Measurements from ENCODE around the gene UGT1A10. TPM values are rescaled to one million over a fixed set of nuclear protein-coding genes. Genes with fewer than 3 reads are reported as not detected.

Gene UGT1A10
- total RNA-seq, 1 experiment from 2014 or later: 1.0 TPM

DNA sequence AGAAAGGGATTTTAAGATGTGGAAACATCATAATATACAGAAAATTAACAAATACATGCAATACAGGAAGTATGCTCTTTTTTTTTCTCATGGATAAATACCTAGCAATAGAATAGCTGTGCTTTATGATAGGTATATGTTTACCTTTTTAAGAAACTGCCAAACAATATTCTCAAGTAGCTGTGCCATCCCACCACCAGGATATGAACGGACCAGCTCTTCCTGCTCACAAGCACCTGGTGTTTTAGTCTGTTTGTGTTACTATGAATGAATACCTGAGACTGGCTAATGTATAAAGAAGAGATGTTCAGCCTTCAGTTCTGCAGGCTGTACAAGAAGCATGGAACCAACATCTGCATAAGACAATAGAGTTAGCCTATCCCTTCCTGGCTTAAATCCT is 38.7 kb upstream of the UGT1A10 start:
- H3K27ac Mint-ChIP-seq (ENCODE audit: unreplicated experiment): no peak overlapping the region
- Histone ChIP-seq H3K4me1 (no peaks in the 10 kb centered on the region), H3K36me3 (ENCODE audit: control insufficient read depth, insufficient read depth, low read length) (no peaks in the 10 kb centered on the region), H3K4me3 (ENCODE audit: low read depth, low read length) (no peak overlapping the region), H3K27me3 (replicated peaks; ENCODE audit: control insufficient read depth, insufficient read depth, low read length) (no peaks in the 10 kb centered on the region), H3K9me3 (no peaks in the 10 kb centered on the region)
- H3K36me3 Mint-ChIP-seq (ENCODE audit: insufficient read depth, unreplicated experiment): no peaks in the 10 kb centered on the region
- no TSS peak for BruUV-seq (replicated peaks)
- ChIA-PET POLR2A (no interaction called here), CTCF (no interaction called here)
- peaks cover 13% of the 10 kb centered on the region for H3K9me3 Mint-ChIP-seq (ENCODE audit: unreplicated experiment)
- DNase-seq: no peak
- H3K4me3 Mint-ChIP-seq (ENCODE audit: unreplicated experiment): no peak overlapping the region
- intact Hi-C loops (cut with micrococcal nuclease; ENCODE audit: unreplicated experiment): no loop called here
- TF ChIP-seq, protein P1, sequence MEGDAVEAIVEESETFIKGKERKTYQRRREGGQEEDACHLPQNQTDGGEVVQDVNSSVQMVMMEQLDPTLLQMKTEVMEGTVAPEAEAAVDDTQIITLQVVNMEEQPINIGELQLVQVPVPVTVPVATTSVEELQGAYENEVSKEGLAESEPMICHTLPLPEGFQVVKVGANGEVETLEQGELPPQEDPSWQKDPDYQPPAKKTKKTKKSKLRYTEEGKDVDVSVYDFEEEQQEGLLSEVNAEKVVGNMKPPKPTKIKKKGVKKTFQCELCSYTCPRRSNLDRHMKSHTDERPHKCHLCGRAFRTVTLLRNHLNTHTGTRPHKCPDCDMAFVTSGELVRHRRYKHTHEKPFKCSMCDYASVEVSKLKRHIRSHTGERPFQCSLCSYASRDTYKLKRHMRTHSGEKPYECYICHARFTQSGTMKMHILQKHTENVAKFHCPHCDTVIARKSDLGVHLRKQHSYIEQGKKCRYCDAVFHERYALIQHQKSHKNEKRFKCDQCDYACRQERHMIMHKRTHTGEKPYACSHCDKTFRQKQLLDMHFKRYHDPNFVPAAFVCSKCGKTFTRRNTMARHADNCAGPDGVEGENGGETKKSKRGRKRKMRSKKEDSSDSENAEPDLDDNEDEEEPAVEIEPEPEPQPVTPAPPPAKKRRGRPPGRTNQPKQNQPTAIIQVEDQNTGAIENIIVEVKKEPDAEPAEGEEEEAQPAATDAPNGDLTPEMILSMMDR (IDR thresholded peaks at IDR 0.05; ENCODE audit: insufficient read depth in 1 of 2, low read depth in 1 of 2, low read length in 1 of 2, severe bottlenecking in 1 of 2, unreplicated experiment in 1 of 2): no peak
- no peaks in the 10 kb centered on the region for H3K27me3 Mint-ChIP-seq (ENCODE audit: insufficient read depth, unreplicated experiment)
- no peaks in the 10 kb centered on the region for H3K4me1 Mint-ChIP-seq (ENCODE audit: low read depth, unreplicated experiment)

DNA sequence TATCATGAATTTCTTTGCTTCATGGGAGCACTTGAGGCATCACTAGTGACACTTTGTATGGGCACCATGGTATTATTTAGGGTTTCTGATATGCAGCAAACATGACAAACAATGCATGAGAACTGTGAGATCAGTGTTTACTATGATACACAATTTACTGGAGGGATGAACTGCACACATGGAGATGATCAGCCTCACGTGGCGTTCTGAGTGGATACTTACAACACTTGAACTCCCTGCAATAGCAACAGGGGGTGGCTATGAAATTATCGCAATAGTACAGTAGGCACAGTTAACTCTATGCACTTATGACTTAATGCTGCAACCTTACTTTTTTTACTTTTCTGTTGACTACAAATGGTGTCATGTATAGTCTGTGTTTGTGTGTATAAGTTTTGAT is 37.3 kb upstream of the UGT1A10 start:
- Mint-ChIP-seq H3K36me3 (ENCODE audit: insufficient read depth, unreplicated experiment) (no peaks in the 10 kb centered on the region), H3K27ac (ENCODE audit: unreplicated experiment) (no peak overlapping the region), H3K4me1 (ENCODE audit: low read depth, unreplicated experiment) (no peaks in the 10 kb centered on the region), H3K4me3 (ENCODE audit: unreplicated experiment) (no peak overlapping the region), H3K27me3 (ENCODE audit: insufficient read depth, unreplicated experiment) (no peaks in the 10 kb centered on the region), H3K9me3 (ENCODE audit: unreplicated experiment) (peaks cover 8% of the 10 kb centered on the region)
- H3K27me3 ChIP-seq (replicated peaks; ENCODE audit: control insufficient read depth, insufficient read depth, low read length): no peaks in the 10 kb centered on the region
- ChIA-PET CTCF (no interaction called here), POLR2A (no interaction called here)
- H3K4me3 ChIP-seq (ENCODE audit: low read depth, low read length): no peak overlapping the region
- no peaks in the 10 kb centered on the region for H3K4me1 ChIP-seq
- no peaks in the 10 kb centered on the region for H3K9me3 ChIP-seq
- TF ChIP-seq, protein P1 (IDR thresholded peaks at IDR 0.05; ENCODE audit: insufficient read depth in 1 of 2, low read depth in 1 of 2, low read length in 1 of 2, severe bottlenecking in 1 of 2, unreplicated experiment in 1 of 2): no peak
- no peak for DNase-seq
- intact Hi-C loops (cut with micrococcal nuclease; ENCODE audit: unreplicated experiment): no loop called here
- BruUV-seq (replicated peaks): no TSS peak
- no peaks in the 10 kb centered on the region for H3K36me3 ChIP-seq (ENCODE audit: control insufficient read depth, insufficient read depth, low read length)

DNA sequence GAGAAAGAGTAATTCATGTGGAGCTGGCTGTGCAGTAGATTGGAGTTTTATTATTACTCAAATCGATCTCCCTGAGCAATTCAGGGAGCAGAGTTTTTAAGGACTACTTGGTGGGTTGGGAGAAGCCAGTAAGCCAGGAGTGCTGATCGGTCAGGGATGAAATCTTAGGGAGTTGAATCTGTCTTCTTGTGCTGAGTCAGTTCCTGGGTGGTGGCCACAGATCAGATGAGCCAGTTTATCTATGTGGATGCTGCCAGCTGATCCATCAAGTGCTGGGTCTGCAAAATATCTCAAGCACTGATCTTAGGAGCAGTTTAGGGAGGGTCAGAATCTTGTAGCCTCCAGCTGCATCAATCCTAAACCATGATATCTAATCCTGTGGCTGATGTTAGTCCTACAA is 35.9 kb upstream of the UGT1A10 start:
- no peaks in the 10 kb centered on the region for H3K27me3 ChIP-seq (replicated peaks; ENCODE audit: control insufficient read depth, insufficient read depth, low read length)
- Mint-ChIP-seq H3K4me1 (ENCODE audit: low read depth, unreplicated experiment) (no peaks in the 10 kb centered on the region), H3K36me3 (ENCODE audit: insufficient read depth, unreplicated experiment) (no peaks in the 10 kb centered on the region), H3K27me3 (ENCODE audit: insufficient read depth, unreplicated experiment) (no peaks in the 10 kb centered on the region), H3K4me3 (ENCODE audit: unreplicated experiment) (no peak overlapping the region), H3K27ac (ENCODE audit: unreplicated experiment) (no peak overlapping the region), H3K9me3 (ENCODE audit: unreplicated experiment) (no peaks in the 10 kb centered on the region)
- TF ChIP-seq, protein P1 (IDR thresholded peaks at IDR 0.05; ENCODE audit: insufficient read depth in 1 of 2, low read depth in 1 of 2, low read length in 1 of 2, severe bottlenecking in 1 of 2, unreplicated experiment in 1 of 2): no peak
- no peaks in the 10 kb centered on the region for H3K9me3 ChIP-seq
- intact Hi-C loops (cut with micrococcal nuclease; ENCODE audit: unreplicated experiment): no loop called here
- BruUV-seq (replicated peaks): no TSS peak
- no peak overlapping the region for H3K4me3 ChIP-seq (ENCODE audit: low read depth, low read length)
- no peaks in the 10 kb centered on the region for H3K36me3 ChIP-seq (ENCODE audit: control insufficient read depth, insufficient read depth, low read length)
- no peaks in the 10 kb centered on the region for H3K4me1 ChIP-seq
- POLR2A ChIA-PET: no interaction called here
- CTCF ChIA-PET: no interaction called here
- no peak for DNase-seq
